PC-3 (cell line): Measurements from ENCODE around the gene OVCA2. TPM values are rescaled to one million over a fixed set of nuclear protein-coding genes. Genes with fewer than 3 reads are reported as not detected.

Experiments used
- ATAC-seq: fragments of 200-7000 bp; cut with Tn5 transposase; 2 replicates; pipeline ENCODE4 v1.9.1; 2020; ENCODE audit warnings: mild to moderate bottlenecking, moderate library complexity
- BruUV-seq: library from RNA; stranded (reverse); fragments of 400-500 nt; replicated peaks from 2 replicates; lab custom pipeline; 2021; lab: Mats Ljungman, UMichigan
- CTCF ChIA-PET: fragments of 300-600 bp; sonication (Branson Sonifier 250); formaldehyde crosslinking; loops from one replicate; lab custom pipeline; 2022; ENCODE audit warnings: antibody characterized with exemption; lab: Charles Lee
- POLR2A ChIA-PET: fragments of 300-600 bp; sonication (Branson Sonifier 250); formaldehyde crosslinking; loops from one replicate; lab custom pipeline; 2022; ENCODE audit warnings: antibody characterized with exemption; ENCODE audit not compliant: unreplicated experiment; lab: Charles Lee
- DNase-seq: peaks from one replicate; pipeline ENCODE4 v3.0.0-alpha.2; 2015
- H2AFZ ChIP-seq: fragments of 300-600 bp; sonication (generic); 2 replicates; pipeline ENCODE4 v1.6.0; 2016; ENCODE audit warnings: antibody characterized with exemption, low read length
- H3F3A ChIP-seq: fragments of 300-600 bp; sonication (generic); one replicate; pipeline ENCODE4 v1.6.0; 2017; ENCODE audit warnings: antibody characterized with exemption, low read length, control low read depth, mild to moderate bottlenecking; ENCODE audit not compliant: unreplicated experiment
- H3K27ac ChIP-seq: fragments of 300-600 bp; sonication (generic); 2 replicates; pipeline ENCODE4 v1.5.1; 2016; ENCODE audit warnings: mild to moderate bottlenecking, low read length
- H3K27me3 ChIP-seq: fragments of 300-600 bp; sonication (generic); 2 replicates; pipeline ENCODE4 v1.6.1; 2016; ENCODE audit warnings: low read length, mixed read lengths
- H3K36me3 ChIP-seq: fragments of 300-600 bp; sonication (generic); 2 replicates; pipeline ENCODE4 v1.6.1; 2016; ENCODE audit warnings: low read depth, mixed run types, low read length, mixed read lengths
- H3K4me1 ChIP-seq: fragments of 300-600 bp; sonication (generic); 2 replicates; pipeline ENCODE4 v1.5.1; 2016; ENCODE audit warnings: low read length; ENCODE audit not compliant: insufficient read depth
- H3K4me2 ChIP-seq: fragments of 300-600 bp; sonication (generic); 2 replicates; pipeline ENCODE4 v1.6.0; 2016; ENCODE audit warnings: low read length
- H3K4me3 ChIP-seq: fragments of 300-600 bp; sonication (generic); 2 replicates; pipeline ENCODE4 v1.5.1; 2016; ENCODE audit warnings: mild to moderate bottlenecking, low read length, mixed read lengths
- H3K79me2 ChIP-seq: fragments of 300-600 bp; sonication (generic); 2 replicates; pipeline ENCODE4 v1.6.1; 2017; ENCODE audit warnings: low read length, mixed read lengths
- H3K9ac ChIP-seq: fragments of 300-600 bp; sonication (generic); 2 replicates; pipeline ENCODE4 v1.6.0; 2016; ENCODE audit warnings: mild to moderate bottlenecking, low read length
- H3K9me2 ChIP-seq: fragments of 300-600 bp; sonication (generic); replicated peaks from 2 replicates; pipeline ENCODE4 v1.6.1; 2016; ENCODE audit warnings: mixed run types, low read length, mixed read lengths
- H3K9me3 ChIP-seq: fragments of 300-600 bp; sonication (generic); 2 replicates; pipeline ENCODE4 v1.6.1; 2016; ENCODE audit warnings: low read length, mixed read lengths
- H4K20me1 ChIP-seq: fragments of 300-600 bp; sonication (generic); 2 replicates; pipeline ENCODE4 v1.6.1; 2016; ENCODE audit warnings: low read length, mixed read lengths
- CTCF ChIP-seq: fragments of 300-600 bp; sonication (generic); conservative IDR thresholded peaks from 2 replicates; pipeline ENCODE4 v1.5.1; 2017; ENCODE audit warnings: antibody characterized with exemption, low read depth, mild to moderate bottlenecking, low read length
- EZH2 ChIP-seq: fragments of 300-600 bp; sonication (generic); IDR thresholded peaks from one replicate; pipeline ENCODE4 v1.6.1; 2017; ENCODE audit warnings: antibody characterized with exemption, mild to moderate bottlenecking, low read length; ENCODE audit not compliant: unreplicated experiment
- EZH2phosphoT487 ChIP-seq: fragments of 300-600 bp; sonication (generic); IDR thresholded peaks from 2 replicates; pipeline ENCODE4 v1.6.1; 2018; ENCODE audit warnings: mild to moderate bottlenecking, antibody characterized with exemption, low read length, borderline replicate concordance
- intact Hi-C: fragments of 100-400 bp; cut with micrococcal nuclease; formaldehyde crosslinking; loops from 2 replicates; pipeline ENCODE4 v1.9.0; 2023
- total RNA-seq: library from RNA; depleted of rRNA; stranded (reverse); fragments of >200 nt; gene quantifications from 2 replicates; pipeline ENCODE4 v1.2.3, GENCODE V29; 2014

The OVCA2 gene
- total RNA-seq, 1 experiment from 2014 or later = 58.6 TPM

- H3F3A ChIP-seq = no peaks in the 10 kb centered on the region
- H3K4me1 ChIP-seq = peaks cover 11% of the 10 kb centered on the region
- CTCF ChIA-PET = no interaction called here
- H4K20me1 ChIP-seq = no peaks in the 10 kb centered on the region
- no peaks in the 10 kb centered on the region for H3K27me3 ChIP-seq
- H2AFZ ChIP-seq = no peak overlapping the region
- TF ChIP-seq CTCF (no peak), EZH2 (no peak), EZH2phosphoT487 (no peak)
- no peak for ATAC-seq
- no peak overlapping the region for H3K4me2 ChIP-seq
- H3K9me2 ChIP-seq = no peaks in the 10 kb centered on the region
- no peaks in the 10 kb centered on the region for H3K9me3 ChIP-seq
- intact Hi-C loops = no loop called here
- H3K79me2 ChIP-seq = no peaks in the 10 kb centered on the region
- H3K36me3 ChIP-seq = no peaks in the 10 kb centered on the region
- POLR2A ChIA-PET = no interaction called here
- no peak overlapping the region for H3K9ac ChIP-seq
- no peak for DNase-seq
- BruUV-seq = no TSS peak
- H3K4me3 ChIP-seq = no peak overlapping the region
- no peak overlapping the region for H3K27ac ChIP-seq
Observed at GRCh38 chr17:2063261-2064146, 21.7 kb downstream of the OVCA2 start.

- H3K4me1 ChIP-seq = peaks cover 17% of the 10 kb centered on the region
- H3K27me3 ChIP-seq = no peaks in the 10 kb centered on the region
- no peak overlapping the region for H2AFZ ChIP-seq
- H3K36me3 ChIP-seq = no peaks in the 10 kb centered on the region
- H3K4me2 ChIP-seq = no peak overlapping the region
- H3K9ac ChIP-seq = no peak overlapping the region
- CTCF ChIA-PET = no interaction called here
- no peak overlapping the region for H3K27ac ChIP-seq
- no peak overlapping the region for H3K4me3 ChIP-seq
- DNase-seq (no peak), ATAC-seq (no peak)
- H3K79me2 ChIP-seq = no peaks in the 10 kb centered on the region
- BruUV-seq = no TSS peak
- TF ChIP-seq EZH2 = no peak
- no peak for TF ChIP-seq EZH2phosphoT487
- TF ChIP-seq CTCF = no peak
- no peaks in the 10 kb centered on the region for H4K20me1 ChIP-seq
- intact Hi-C loops = no loop called here
- H3K9me3 ChIP-seq = no peaks in the 10 kb centered on the region
- H3F3A ChIP-seq = no peaks in the 10 kb centered on the region
- POLR2A ChIA-PET = no interaction called here
- no peaks in the 10 kb centered on the region for H3K9me2 ChIP-seq
Observed at GRCh38 chr17:2064147-2064489, 22.3 kb downstream of the OVCA2 start.

- no peak for DNase-seq
- POLR2A ChIA-PET = no interaction called here
- H2AFZ ChIP-seq = no peak overlapping the region
- no peaks in the 10 kb centered on the region for H3K27me3 ChIP-seq
- CTCF ChIA-PET = no interaction called here
- intact Hi-C loops = no loop called here
- no peaks in the 10 kb centered on the region for H3F3A ChIP-seq
- H3K27ac ChIP-seq = no peak overlapping the region
- H3K4me2 ChIP-seq = no peak overlapping the region
- no peaks in the 10 kb centered on the region for H3K36me3 ChIP-seq
- no peak overlapping the region for H3K9ac ChIP-seq
- no peaks in the 10 kb centered on the region for H3K9me2 ChIP-seq
- H3K4me3 ChIP-seq = no peak overlapping the region
- no peaks in the 10 kb centered on the region for H4K20me1 ChIP-seq
- TF ChIP-seq EZH2phosphoT487 (no peak), CTCF (no peak), EZH2 (no peak)
- no peaks in the 10 kb centered on the region for H3K79me2 ChIP-seq
- ATAC-seq = no peak
- H3K9me3 ChIP-seq = no peaks in the 10 kb centered on the region
- no TSS peak for BruUV-seq
- peaks cover 20% of the 10 kb centered on the region for H3K4me1 ChIP-seq
Observed at GRCh38 chr17:2064520-2064971, 22.7 kb downstream of the OVCA2 start.
